GM18867 (cell line): ENCODE results near the gene PUM2.

ENCODE experiments used
- ATAC-seq: cut with Tn5 transposase; IDR thresholded peaks from one replicate; pipeline ENCODE4 v1.9.1; 2021; ENCODE audit warnings: mild to moderate bottlenecking, moderate library complexity; ENCODE audit not compliant: unreplicated experiment

PUM2 gene

GRCh38 chr2:20346565-20347381 lies 3.9 kb downstream of the PUM2 start:
- ATAC-seq, result no peak

DNA sequence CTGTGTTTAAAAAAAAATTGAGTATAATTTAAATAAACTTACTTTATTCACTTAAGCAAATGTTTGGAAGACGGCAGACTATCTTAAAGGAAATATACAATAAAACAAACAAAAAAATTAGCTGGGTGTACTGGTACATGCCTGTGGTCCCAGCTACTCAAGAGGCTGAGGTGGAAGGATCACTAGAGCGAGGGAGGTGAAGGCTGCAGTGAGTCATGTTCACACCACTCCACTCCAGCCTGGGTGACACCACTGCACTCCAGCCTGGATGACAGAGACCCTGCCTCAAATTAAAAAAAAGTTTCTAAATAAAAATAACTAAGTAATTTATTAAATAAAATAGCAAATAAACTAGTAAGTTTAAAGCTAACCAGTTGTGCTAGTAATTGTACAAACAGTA lies 7.5 kb downstream of the PUM2 start:
- ATAC-seq, result no peak

GRCh38 chr2:20339012-20339411 lies 11.6 kb downstream of the PUM2 start:
- no peak for ATAC-seq

DNA sequence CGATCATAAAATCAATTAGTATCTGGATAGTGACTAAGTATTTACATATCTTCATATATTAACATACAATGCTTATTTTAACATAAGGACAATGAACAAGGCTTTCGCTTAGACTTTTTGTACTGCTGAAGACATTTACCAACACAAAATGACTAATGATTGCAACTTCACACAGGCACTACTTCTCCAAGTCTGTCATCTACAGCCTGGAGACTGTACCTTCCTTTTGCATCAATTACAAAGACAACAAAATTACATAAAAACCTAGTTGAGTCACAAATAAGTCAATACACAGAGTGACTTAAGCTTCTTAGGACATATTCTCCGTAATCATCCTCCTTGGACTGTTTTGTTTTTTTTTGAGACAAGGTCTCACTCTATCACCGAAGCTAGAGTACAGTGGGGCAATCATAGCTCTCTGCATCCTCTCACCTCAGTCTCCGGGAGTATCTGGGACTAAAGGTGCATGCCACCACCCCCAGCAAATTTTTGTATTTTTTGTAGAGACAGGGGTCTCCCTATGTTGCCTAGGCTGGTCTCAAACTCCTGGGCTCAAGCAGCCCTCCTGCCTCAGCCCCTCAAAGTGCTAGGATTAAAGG lies 15.9 kb downstream of the PUM2 start:
- ATAC-seq, result no peak

DNA sequence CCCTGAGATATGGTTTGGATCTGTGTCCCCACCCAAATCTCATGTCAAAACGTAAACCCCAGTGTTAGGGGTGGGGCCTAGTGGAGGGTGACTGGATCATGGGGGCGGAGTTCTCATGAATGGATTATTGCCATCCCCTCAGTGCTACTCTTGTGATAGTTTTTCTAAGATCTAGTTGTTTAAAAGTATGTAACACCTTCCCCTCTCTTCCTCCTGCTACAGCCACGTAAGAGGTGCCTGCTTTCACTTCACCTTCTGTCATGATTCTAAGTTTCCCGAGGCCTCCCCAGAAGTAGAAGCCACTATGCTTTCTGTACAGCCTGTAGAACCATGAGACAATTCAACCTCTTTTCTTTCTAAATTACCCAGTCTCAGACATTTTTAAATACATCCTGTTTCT lies 16.9 kb downstream of the PUM2 start:
- peak; percentile 73 for ATAC-seq

DNA sequence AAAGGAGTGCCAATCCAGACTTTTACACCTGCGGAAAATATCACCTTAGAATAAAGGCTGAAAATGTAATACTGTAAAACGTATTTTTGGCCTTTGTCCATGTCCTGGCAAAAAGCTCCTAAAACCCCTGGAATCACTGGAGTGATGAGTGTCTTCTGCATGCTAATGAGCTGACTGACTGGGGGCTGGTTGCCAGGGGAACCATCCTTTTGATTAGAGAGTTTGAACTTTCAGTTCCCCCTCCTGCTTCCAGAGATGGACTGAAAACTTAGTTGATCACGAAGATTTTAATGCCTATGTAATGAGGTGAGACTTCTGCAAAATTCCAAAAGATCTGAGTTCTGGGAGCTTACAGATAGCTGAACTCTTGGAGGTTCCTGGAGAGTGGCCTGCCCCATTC lies 20.5 kb downstream of the PUM2 start:
- no peak for ATAC-seq

GRCh38 chr2:20327370-20327769 lies 23.3 kb downstream of the PUM2 start:
- ATAC-seq, result no peak

DNA sequence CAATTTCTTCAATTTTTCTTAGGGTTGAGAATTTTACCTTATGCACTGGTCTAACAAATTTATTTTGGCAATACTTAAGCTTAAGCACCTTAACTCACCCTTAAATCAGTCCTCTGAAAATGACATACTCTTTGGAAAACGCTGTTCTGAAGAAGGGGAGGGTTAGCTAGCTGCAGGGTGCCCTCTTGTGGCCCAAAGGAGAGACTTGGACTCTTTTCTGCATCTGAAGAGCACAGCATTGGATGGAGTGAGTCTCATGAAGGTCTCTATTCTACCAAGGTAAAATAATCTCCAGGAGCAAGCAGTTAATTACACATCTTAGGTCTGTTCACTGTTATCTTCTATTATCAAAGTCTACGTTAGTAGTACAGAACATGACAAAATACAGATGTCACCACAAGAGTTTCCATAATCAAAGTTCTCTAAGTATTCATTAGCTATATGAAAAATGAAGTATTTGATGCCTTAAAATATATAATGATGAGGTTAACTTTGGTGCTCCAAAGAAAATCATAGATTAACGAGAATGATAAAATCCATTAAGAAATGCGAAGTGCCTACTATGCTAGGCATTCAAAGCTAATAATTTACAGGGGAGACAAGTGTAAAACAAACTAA lies 24.4 kb downstream of the PUM2 start:
- ATAC-seq, result peak; percentile 66

DNA sequence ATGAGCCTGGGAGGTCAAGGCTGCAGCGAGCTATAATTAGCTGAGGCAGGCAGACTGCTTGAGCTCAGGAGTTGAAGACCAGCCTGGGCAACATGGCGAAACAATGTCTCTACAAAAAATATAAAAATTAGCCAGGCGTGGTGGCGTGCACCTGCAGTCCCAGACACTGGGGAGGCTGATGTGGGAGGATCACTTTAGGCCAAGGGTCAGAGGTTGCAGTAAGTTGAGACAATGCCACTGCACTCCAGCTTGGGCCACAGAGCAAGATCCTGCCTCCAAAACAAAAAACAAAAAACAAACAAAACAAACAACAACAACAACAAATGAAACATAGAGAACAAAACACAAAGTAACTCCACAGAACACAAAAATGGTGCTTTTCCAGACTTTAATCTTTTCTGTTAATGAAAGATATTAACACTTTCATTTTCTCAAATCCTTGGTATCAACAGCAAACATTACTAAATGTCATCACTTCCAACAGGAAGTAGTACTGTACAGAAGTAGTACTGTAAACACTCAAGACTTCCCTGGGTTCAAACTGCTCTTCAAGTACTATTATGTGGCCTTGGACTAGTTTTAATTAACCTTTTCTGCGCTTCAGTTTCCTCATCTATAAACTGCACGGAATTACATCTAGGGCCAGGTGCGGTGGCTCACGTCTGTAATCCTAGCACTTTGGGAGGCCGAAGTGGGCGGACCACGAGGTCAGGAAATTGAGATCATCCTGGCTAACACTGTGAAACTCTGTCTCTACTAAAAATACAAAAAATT lies 27.9 kb downstream of the PUM2 start:
- ATAC-seq, result no peak

- no peak for ATAC-seq
These were observed 33.0 kb downstream of the PUM2 start for GRCh38 chr2:20317690-20318089.

- no peak for ATAC-seq
These were observed 33.4 kb downstream of the PUM2 start for GRCh38 chr2:20317197-20317596.

DNA sequence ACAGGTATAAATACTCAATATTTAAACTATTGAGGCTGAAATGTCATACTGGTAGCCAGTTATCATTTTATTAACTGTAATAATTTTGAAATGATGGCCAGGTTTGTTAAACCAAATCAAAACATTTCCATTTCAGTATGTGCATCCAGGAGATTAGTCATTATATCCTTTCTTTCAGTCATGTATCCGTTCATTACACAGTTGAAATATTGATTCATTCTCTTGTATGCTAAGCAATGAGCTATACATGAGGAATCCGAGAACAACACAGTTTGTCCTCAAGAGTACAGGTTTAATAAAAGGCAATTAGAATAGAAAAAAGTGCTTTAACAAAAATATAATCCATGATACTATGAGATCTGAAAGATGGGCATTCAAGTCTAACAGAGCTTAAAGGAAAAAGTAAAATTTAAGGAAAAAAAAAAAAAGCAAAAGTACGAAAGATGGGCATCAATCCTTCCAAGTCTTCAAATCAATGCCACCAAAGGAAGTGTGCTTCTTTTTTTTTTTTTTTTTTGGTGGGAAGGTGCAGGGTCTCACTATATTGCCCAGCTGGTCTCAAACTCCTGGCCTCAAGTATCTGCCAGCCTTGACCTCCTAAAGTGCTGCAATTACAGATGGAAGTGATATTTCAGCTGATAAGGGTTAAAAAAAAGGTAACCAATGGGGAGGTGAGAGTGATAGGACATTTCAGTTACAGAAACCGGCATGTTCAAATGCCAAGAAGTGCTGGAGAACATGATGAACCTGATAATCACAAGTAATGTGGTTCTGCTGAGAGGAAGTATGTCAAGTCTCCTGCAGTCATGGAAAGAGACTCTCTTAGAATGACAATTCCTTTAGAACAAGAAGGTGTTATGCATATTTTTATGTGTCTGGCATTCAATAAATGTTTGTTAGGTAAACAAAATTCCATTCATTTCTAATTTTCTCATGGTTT lies 35.8 kb downstream of the PUM2 start:
- ATAC-seq, result no peak

GRCh38 chr2:20313659-20314058 lies 37.0 kb downstream of the PUM2 start:
- no peak for ATAC-seq

DNA sequence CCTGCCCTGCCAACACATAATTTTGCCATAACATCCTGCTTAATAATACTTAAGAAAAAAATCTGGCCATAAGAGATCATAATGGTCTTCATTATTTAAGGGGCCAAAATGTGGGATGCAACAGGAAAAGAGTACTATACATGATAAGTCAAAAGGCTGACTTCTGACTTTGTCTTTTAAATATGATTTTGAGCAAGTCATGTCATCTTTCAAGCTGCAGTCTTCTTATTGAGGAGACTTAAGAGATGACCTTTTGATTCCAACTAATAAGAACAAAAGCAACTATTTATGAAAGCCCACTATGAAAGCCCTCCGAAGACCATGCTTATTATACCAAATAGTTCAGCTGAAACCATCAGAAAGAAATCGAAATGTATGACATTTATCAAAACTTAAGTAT lies 41.6 kb downstream of the PUM2 start:
- ATAC-seq, result no peak

GRCh38 chr2:20307311-20307710 lies 43.3 kb downstream of the PUM2 start:
- ATAC-seq, result no peak

- ATAC-seq, result no peak
These were observed 46.2 kb downstream of the PUM2 start for GRCh38 chr2:20304411-20304810.

- ATAC-seq, result no peak
These were observed 46.7 kb downstream of the PUM2 start for GRCh38 chr2:20303966-20304365.

GRCh38 chr2:20302019-20302418 lies 48.6 kb downstream of the PUM2 start:
- ATAC-seq, result no peak

DNA sequence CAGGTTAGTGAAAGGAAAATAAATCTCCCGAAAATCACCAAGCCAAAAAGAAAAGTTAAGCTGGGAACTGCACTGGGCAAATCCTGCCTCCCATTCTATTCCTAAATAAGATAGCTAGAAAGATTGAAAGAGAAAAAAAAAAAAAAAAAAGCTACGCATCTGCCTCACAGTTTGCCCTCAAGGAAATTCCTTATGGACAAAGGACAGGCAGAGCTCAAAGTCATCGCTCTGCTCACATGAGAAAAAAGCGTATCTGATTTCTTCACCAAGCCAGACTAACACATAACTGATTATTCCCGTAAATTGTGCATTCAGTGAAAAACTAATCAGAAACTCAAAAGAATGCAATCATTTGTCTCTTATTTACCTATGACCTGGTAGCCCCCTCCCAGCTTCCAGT lies 50.0 kb downstream of the PUM2 start:
- ATAC-seq, result no peak

DNA sequence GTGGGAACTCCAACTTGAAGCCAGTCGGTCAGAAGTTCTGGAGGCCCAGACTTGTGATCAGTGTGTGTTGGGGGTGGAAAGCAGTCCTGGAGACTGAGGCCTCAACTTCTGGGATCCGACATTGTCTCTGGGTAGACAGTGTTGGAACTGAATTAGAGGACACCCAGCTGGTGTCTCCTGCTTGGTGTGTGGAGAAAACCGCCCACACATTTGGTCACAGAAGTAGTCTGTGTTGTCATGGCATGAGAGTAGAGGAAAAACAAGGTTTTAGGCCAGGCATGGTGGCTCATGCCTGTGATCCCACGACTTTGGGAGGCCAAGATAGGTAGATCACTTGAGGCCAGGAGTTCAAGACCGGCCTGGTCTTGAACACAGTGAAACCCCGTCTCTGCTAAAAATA lies 51.5 kb downstream of the PUM2 start:
- ATAC-seq, result no peak
